ENCODE results near the gene SNAPC3. TPM values are rescaled to one million over a fixed set of nuclear protein-coding genes. Genes with fewer than 3 reads are reported as not detected.

SNAPC3 gene
- total RNA-seq, result 10 to 100 TPM; 18.3 to 31.9 (median 20.3) TPM

DNA sequence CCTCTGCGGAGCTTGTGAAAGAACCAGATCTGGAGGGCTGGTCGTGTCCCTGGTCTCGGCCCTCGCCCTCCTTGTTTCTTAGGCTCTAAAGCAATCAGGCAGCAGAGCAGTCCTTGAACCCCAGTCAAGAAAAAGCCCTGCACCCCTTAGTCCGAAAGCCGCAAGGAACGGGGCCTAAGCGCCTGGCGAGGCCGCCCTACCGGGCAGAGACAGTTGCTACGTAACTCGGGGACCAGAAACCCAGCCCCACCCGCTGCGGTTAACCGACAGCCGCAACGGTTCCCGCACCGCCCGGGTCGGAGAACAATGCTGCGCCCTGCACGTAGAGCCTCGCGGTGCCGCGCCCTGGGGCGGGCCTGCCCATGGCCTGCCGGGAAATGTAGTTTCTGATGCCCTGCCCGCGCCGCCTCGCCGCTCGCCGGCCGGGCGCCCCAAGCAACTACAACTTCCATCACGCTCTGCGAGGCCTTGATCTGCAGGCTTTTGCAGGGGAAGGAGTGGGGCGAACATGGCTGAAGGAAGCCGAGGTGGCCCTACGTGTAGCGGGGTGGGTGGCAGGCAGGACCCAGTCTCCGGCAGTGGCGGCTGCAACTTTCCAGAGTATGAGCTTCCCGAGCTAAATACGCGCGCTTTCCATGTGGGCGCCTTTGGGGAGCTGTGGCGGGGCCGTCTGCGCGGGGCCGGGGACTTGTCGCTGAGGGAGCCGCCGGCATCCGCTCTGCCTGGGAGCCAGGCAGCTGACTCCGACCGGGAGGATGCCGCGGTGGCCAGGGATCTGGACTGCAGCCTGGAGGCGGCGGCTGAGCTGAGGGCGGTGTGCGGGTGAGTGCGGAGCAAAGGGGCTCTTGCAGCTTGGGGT is at the start of gene SNAPC3:
SNAPC3 (plus strand) TSS at position 505 of the 859 bp plus-strand sequence; CDS start at position 509, 4 bp downstream.
- Histone ChIP-seq H3K36me3 (peaks cover 0 to 13% of the 10 kb centered on the region in 2 donors), H3K4me1 (peaks cover 6 to 16% of the 10 kb centered on the region in 2 donors), H3K27me3 (no peaks in the 10 kb centered on the region), H3K27ac (peak within 1 kb of the TSS; percentile 86 to 91 (median 90)), H3K4me3 (peak within 1 kb of the TSS; percentile 86 to 100 (median 89)), H3K9me3 (no peaks in the 10 kb centered on the region)
- in situ Hi-C loops (cut with MboI; ENCODE audit: low sequenced_read_pairs in 4 of 4), result loop anchor here in 2 of 4 donors (5.0 to 25.0 kb wide), 2 partner anchors 120 to 210 kb away; no protein-coding TSS in a partner anchor
- ATAC-seq (peak; percentile 97 to 98), DNase-seq (peak; percentile 83 to 88)
- TF ChIP-seq, protein P1, sequence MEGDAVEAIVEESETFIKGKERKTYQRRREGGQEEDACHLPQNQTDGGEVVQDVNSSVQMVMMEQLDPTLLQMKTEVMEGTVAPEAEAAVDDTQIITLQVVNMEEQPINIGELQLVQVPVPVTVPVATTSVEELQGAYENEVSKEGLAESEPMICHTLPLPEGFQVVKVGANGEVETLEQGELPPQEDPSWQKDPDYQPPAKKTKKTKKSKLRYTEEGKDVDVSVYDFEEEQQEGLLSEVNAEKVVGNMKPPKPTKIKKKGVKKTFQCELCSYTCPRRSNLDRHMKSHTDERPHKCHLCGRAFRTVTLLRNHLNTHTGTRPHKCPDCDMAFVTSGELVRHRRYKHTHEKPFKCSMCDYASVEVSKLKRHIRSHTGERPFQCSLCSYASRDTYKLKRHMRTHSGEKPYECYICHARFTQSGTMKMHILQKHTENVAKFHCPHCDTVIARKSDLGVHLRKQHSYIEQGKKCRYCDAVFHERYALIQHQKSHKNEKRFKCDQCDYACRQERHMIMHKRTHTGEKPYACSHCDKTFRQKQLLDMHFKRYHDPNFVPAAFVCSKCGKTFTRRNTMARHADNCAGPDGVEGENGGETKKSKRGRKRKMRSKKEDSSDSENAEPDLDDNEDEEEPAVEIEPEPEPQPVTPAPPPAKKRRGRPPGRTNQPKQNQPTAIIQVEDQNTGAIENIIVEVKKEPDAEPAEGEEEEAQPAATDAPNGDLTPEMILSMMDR (IDR thresholded peaks at IDR 0.05 in 4 of 5, conservative IDR thresholded peaks at IDR 0.05 in 1 of 5), result peak in 2 of 5 experiments; percentile 16 to 18
- TF ChIP-seq POLR2A (IDR thresholded peaks at IDR 0.05), result peak; percentile 50 to 51
- intact Hi-C loops (cut with DNase I; ENCODE audit: low total_unique reads), result loop anchor here (1.0 to 10.0 kb wide), 6 partner anchors 88 to 1635 kb away; partner anchors contain the start of genes PSIP1 and TTC39B

DNA sequence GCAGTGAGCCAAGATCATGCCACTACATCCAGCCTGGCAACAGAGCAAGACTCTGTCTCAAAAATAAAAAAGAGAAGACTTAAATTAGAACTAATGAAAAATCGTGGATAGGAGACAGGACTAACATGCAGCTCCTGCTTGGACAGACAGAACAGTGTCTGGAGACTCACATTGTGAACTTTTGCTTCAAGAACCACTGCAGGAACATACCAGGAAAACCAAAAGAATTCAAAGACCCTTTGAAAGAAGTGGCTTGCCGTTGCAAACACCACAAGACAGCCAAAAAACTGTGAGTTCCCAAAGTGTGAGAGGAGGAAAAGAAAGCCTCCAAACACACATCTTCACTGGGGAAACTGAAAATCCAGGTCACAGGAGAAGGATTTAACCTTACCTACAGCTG is 48.8 kb upstream of the SNAPC3 start:
- intact Hi-C loops (cut with DNase I; ENCODE audit: low total_unique reads) (no loop called here), in situ Hi-C loops (cut with MboI; ENCODE audit: low sequenced_read_pairs in 4 of 4) (no loop called here)
- no peaks in the 10 kb centered on the region for H3K36me3 ChIP-seq
- H3K9me3 ChIP-seq, result no peaks in the 10 kb centered on the region
- ATAC-seq (no peak), DNase-seq (no peak)
- H3K27me3 ChIP-seq, result no peaks in the 10 kb centered on the region
- H3K4me3 ChIP-seq, result no peak overlapping the region
- H3K27ac ChIP-seq, result no peak overlapping the region
- TF ChIP-seq POLR2A (IDR thresholded peaks at IDR 0.05), result no peak
- TF ChIP-seq, protein P1 (IDR thresholded peaks at IDR 0.05 in 4 of 5, conservative IDR thresholded peaks at IDR 0.05 in 1 of 5), result no peak
- H3K4me1 ChIP-seq, result no peaks in the 10 kb centered on the region

DNA sequence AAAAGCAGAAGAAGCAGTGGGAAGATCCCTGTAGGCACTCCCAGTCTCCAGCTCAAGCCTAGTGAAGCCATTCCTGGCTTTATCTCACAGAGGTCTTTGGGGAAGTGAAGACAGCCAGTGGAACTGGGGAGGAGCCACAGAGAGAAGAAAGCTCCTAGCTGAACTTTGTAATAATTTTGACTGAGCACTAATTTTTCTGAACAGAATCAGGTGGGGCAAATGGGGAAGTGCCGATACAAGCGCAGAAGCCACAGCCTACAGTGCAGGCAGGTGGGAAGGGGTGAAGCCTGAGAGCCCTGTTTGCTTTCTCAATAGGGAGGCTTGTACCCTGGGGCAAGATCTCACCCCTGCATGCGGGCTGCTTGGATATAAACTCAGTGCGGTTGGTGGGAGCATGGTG is 48.4 kb upstream of the SNAPC3 start:
- TF ChIP-seq, protein P1 (IDR thresholded peaks at IDR 0.05 in 4 of 5, conservative IDR thresholded peaks at IDR 0.05 in 1 of 5), result no peak
- no peak for TF ChIP-seq POLR2A (IDR thresholded peaks at IDR 0.05)
- in situ Hi-C loops (cut with MboI; ENCODE audit: low sequenced_read_pairs in 4 of 4) (no loop called here), intact Hi-C loops (cut with DNase I; ENCODE audit: low total_unique reads) (no loop called here)
- ATAC-seq, result no peak
- Histone ChIP-seq H3K27me3 (no peaks in the 10 kb centered on the region), H3K9me3 (no peaks in the 10 kb centered on the region), H3K4me1 (no peaks in the 10 kb centered on the region), H3K4me3 (no peak overlapping the region), H3K36me3 (no peaks in the 10 kb centered on the region), H3K27ac (no peak overlapping the region)
- DNase-seq, result no peak

DNA sequence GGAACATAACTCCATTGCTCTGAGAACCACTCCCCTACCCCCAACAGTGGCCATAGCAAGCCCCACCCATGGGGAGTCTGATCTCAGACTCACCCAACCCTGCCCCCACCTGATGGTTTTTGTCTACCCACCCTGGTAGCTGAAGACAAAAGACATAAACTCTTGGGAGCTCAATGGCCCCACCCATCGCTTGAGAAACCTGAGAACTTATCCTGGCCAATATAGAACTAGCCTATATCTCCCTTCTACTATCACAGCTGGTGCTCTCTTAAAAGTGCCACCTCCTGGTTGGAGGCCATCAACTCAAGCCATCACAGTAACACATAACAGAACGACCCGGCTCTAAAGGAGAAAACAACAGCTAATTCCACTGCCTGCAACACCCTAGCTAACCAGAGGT is 47.9 kb upstream of the SNAPC3 start:
- Histone ChIP-seq H3K27ac (no peak overlapping the region), H3K4me3 (no peak overlapping the region), H3K36me3 (no peaks in the 10 kb centered on the region), H3K4me1 (no peaks in the 10 kb centered on the region), H3K27me3 (no peaks in the 10 kb centered on the region), H3K9me3 (no peaks in the 10 kb centered on the region)
- DNase-seq (no peak), ATAC-seq (no peak)
- intact Hi-C loops (cut with DNase I; ENCODE audit: low total_unique reads) (no loop called here), in situ Hi-C loops (cut with MboI; ENCODE audit: low sequenced_read_pairs in 4 of 4) (no loop called here)
- no peak for TF ChIP-seq POLR2A (IDR thresholded peaks at IDR 0.05)
- TF ChIP-seq, protein P1 (IDR thresholded peaks at IDR 0.05 in 4 of 5, conservative IDR thresholded peaks at IDR 0.05 in 1 of 5), result no peak
